Suprapubic skin (tissue), 4 donors: ENCODE measurements around the gene CUEDC2.

ENCODE experiments used
- EP300 ChIP-seq: sonication (generic); formaldehyde crosslinking; IDR thresholded peaks from one replicate; pipeline ENCODE4 v1.6.1; 2017; ENCODE audit warnings: antibody characterized with exemption
- POLR2A ChIP-seq, 2 donors: fragments of 450-650 bp; IDR thresholded peaks; one replicate each; pipeline ENCODE4 v1.6.1; 2017; ENCODE audit warnings: antibody characterized with exemption in 2 of 2, mild to moderate bottlenecking in 2 of 2, moderate library complexity in 2 of 2
- POLR2AphosphoS5 ChIP-seq, 3 donors: sonication (generic); formaldehyde crosslinking; IDR thresholded peaks; one replicate each; pipeline ENCODE4 v1.6.1; 2017; ENCODE audit warnings: antibody characterized with exemption in 3 of 3
- TF ChIP-seq, protein P1 (sequence below), 2 donors: fragments of 200-600 bp in 1 of 2; fragments of 450-650 bp in 1 of 2; sonication (generic) in 1 of 2; IDR thresholded peaks; one replicate each; pipeline ENCODE4 v1.5.1; 2016 to 2019; ENCODE audit warnings: antibody characterized with exemption in 2 of 2, mild to moderate bottlenecking in 1 of 2, moderate library complexity in 1 of 2

DNA sequence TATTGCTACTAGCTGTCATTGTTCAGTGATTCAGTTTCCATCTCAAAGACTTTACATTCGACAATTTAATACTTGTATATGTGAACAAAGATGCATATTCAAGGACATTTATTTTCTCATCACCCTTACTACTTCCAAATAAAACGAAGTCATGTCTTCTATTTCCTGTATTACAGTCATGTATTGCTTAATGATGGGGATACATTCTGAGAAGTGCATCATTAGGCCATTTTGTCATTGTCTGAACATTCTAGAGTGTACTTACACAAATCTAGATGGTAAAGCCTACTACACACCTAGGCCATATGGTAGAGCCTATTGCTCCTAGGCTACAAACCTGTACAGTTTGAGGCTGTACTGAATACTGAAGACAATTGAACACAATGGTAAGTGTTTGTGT is 12.5 kb upstream of the CUEDC2 start:
- TF ChIP-seq, protein P1, sequence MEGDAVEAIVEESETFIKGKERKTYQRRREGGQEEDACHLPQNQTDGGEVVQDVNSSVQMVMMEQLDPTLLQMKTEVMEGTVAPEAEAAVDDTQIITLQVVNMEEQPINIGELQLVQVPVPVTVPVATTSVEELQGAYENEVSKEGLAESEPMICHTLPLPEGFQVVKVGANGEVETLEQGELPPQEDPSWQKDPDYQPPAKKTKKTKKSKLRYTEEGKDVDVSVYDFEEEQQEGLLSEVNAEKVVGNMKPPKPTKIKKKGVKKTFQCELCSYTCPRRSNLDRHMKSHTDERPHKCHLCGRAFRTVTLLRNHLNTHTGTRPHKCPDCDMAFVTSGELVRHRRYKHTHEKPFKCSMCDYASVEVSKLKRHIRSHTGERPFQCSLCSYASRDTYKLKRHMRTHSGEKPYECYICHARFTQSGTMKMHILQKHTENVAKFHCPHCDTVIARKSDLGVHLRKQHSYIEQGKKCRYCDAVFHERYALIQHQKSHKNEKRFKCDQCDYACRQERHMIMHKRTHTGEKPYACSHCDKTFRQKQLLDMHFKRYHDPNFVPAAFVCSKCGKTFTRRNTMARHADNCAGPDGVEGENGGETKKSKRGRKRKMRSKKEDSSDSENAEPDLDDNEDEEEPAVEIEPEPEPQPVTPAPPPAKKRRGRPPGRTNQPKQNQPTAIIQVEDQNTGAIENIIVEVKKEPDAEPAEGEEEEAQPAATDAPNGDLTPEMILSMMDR (IDR thresholded peaks at IDR 0.05): no peak
- TF ChIP-seq POLR2AphosphoS5 (IDR thresholded peaks at IDR 0.05): no peak
- TF ChIP-seq EP300: no peak
- TF ChIP-seq POLR2A (IDR thresholded peaks at IDR 0.05): no peak
